Left ventricle myocardium inferior (tissue), 1 donor: ENCODE measurements around the gene PRR14. TPM values are rescaled to one million over a fixed set of nuclear protein-coding genes. Genes with fewer than 3 reads are reported as not detected.

Experiments
- DNase-seq: peaks from one replicate; pipeline ENCODE4 v3.0.0-alpha.2; 2020
- H3K27ac ChIP-seq: fragments of 200-600 bp; replicated peaks from 2 replicates; pipeline ENCODE4 v1.8.0; 2021
- H3K27me3 ChIP-seq: fragments of 200-600 bp; 2 replicates; pipeline ENCODE4 v1.8.0; 2021; ENCODE audit warnings: low read depth
- H3K36me3 ChIP-seq: fragments of 200-600 bp; 2 replicates; pipeline ENCODE4 v1.8.0; 2021
- H3K4me1 ChIP-seq: fragments of 200-600 bp; 2 replicates; pipeline ENCODE4 v1.8.0; 2021
- H3K4me3 ChIP-seq: fragments of 200-600 bp; 2 replicates; pipeline ENCODE4 v1.8.0; 2021; ENCODE audit warnings: mild to moderate bottlenecking, moderate library complexity
- H3K9me3 ChIP-seq: fragments of 200-600 bp; replicated peaks from 2 replicates; pipeline ENCODE4 v1.8.0; 2021
- CTCF ChIP-seq: fragments of 200-600 bp; IDR thresholded peaks from 2 replicates; pipeline ENCODE4 v1.8.0; 2021; ENCODE audit warnings: antibody characterized with exemption, mild to moderate bottlenecking, borderline replicate concordance
- intact Hi-C: fragments of 100-400 bp; cut with micrococcal nuclease; formaldehyde crosslinking; loops from one replicate; pipeline ENCODE4 v1.11.0; 2022
- total RNA-seq: library from RNA; stranded (reverse); fragmentation: NEBNext Ultra II Directional; extraction: Animal tissue kit (Norgen Biotek cat#: 25700); gene quantifications from one replicate; pipeline ENCODE4 v1.2.1, GENCODE V29; 2021
- donor health status: DM: no; HTN: yes; CAD: no; lungs with severe emphysema.

Gene PRR14
- total RNA-seq, 1 donor from 2014 or later = 15.4 TPM

DNA sequence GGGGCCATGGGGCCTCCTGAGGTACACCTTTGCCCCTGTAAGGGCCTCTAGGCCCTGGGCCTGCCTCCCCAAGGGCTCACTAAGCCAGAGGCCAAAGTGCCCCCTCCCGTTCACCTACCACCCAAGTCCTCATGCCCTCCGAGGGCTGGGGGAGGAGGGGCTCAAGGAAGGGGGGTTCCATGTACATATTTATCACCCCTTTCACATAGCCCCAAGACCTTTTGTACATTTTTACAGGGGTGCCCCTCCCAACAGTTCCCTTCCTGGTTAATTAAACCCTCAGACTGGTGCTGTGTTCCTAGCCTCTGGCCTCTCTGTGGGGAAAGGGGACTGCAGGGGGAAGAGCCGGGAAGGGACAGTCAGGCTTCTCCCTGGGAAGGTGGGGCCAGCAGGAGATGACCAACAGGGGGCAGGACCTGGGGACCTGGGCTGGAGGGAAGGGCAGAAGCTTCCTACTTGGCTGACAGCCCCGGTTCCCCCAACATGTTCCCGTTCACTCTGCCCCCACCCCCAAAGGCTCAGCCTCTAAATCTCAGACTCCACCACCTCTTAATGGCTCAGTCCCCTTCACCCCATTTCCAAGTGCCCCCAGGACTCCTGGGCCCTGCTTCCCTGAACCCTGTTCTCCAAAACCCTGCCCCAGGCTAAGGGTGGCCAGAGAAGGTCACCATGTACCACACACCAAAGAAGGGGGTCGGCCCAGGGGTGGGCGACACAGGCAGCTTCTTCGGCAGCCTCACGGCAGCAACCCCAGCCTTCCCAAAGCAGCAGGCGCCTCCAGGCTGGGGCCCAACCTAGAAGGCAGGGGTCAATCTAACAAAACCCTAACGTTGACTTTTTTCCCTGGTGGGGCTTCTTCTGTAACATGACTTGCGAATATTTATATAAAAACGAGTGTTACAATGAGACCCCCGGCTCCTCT is 19.4 kb downstream of the PRR14 start:
- Histone ChIP-seq H3K27ac (no peak overlapping the region), H3K27me3 (no peaks in the 10 kb centered on the region), H3K4me3 (no peak overlapping the region), H3K4me1 (peaks cover 4% of the 10 kb centered on the region), H3K36me3 (peaks cover 60% of the 10 kb centered on the region), H3K9me3 (no peaks in the 10 kb centered on the region)
- no peak for DNase-seq
- intact Hi-C loops = no loop called here
- no peak for TF ChIP-seq CTCF

GRCh38 chr16:30675143-30675542 is 24.4 kb downstream of the PRR14 start:
- Histone ChIP-seq H3K4me3 (no peak overlapping the region), H3K4me1 (no peaks in the 10 kb centered on the region), H3K27me3 (no peaks in the 10 kb centered on the region), H3K36me3 (peaks cover 10% of the 10 kb centered on the region), H3K27ac (no peak overlapping the region), H3K9me3 (no peaks in the 10 kb centered on the region)
- intact Hi-C loops = no loop called here
- no peak for DNase-seq
- TF ChIP-seq CTCF = no peak

DNA sequence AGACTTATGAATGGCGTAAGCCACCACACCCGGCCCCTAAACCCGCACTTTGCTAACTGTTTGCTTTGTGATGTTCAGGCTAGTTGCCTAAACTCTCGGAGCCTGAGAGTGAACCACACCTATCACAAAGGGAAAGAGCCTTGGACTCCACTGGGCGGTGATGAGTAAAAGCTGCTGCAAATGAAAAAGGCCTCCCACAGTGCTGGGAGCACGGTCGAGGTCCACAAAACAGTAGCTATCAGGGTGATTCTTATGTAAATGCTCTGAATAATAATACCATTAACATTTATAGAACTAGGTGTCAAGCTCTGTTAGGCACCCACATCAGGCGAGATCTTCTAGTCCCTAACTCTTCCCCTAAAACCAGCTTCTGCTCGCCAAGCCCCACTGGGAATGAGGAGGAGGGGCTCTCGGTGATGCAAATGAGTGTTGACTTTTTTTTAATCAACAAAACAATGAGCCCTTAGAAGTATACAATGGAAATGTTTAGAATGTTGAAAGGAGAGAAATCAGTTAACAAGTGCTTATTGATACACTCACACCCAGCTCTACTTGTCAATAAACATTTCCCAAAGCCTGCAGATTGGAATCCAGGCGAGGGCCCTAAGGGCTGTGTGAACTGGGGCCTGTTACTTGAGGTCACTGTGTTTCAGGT is 27.3 kb downstream of the PRR14 start:
- Histone ChIP-seq H3K9me3 (no peaks in the 10 kb centered on the region), H3K36me3 (no peaks in the 10 kb centered on the region), H3K27ac (no peak overlapping the region), H3K27me3 (no peaks in the 10 kb centered on the region), H3K4me1 (no peaks in the 10 kb centered on the region), H3K4me3 (no peak overlapping the region)
- no peak for TF ChIP-seq CTCF
- intact Hi-C loops = no loop called here
- DNase-seq = no peak

DNA sequence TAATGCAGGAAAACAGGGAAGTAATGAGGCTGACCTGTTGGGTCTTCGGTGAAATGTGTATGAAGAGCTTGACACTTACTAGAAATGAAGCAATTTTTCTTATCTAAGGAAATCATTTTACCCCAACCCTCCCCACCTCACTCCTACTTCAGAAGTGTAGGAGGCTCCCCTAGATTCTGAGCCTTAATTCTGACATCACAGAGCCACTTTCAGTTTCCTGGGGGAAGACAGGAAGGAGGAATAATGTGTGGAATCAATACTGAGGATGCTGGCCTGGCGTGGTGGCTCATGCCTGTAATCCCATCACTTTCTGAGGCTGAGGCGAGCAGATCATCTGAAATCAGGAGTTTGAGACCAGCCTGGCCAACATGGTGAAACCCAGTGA is 27.8 kb downstream of the PRR14 start:
- no peaks in the 10 kb centered on the region for H3K27me3 ChIP-seq
- H3K36me3 ChIP-seq = no peaks in the 10 kb centered on the region
- no peak overlapping the region for H3K4me3 ChIP-seq
- intact Hi-C loops = no loop called here
- no peak for DNase-seq
- no peaks in the 10 kb centered on the region for H3K4me1 ChIP-seq
- H3K27ac ChIP-seq = no peak overlapping the region
- no peak for TF ChIP-seq CTCF
- no peaks in the 10 kb centered on the region for H3K9me3 ChIP-seq

- no peak for DNase-seq
- Histone ChIP-seq H3K4me3 (no peak overlapping the region), H3K9me3 (no peaks in the 10 kb centered on the region), H3K27me3 (no peaks in the 10 kb centered on the region), H3K27ac (no peak overlapping the region), H3K36me3 (no peaks in the 10 kb centered on the region), H3K4me1 (no peaks in the 10 kb centered on the region)
- intact Hi-C loops = no loop called here
- no peak for TF ChIP-seq CTCF
Measured at GRCh38 chr16:30680326-30680725, 29.6 kb downstream of the PRR14 start.
